AG08395 (cell line): Measurements from ENCODE around the gene LMAN2.

ENCODE experiments used
- DNase-seq: peaks from one replicate; pipeline ENCODE4 v3.0.0; 2012; ENCODE audit warnings: mixed read lengths, low spot score

Gene LMAN2

DNA sequence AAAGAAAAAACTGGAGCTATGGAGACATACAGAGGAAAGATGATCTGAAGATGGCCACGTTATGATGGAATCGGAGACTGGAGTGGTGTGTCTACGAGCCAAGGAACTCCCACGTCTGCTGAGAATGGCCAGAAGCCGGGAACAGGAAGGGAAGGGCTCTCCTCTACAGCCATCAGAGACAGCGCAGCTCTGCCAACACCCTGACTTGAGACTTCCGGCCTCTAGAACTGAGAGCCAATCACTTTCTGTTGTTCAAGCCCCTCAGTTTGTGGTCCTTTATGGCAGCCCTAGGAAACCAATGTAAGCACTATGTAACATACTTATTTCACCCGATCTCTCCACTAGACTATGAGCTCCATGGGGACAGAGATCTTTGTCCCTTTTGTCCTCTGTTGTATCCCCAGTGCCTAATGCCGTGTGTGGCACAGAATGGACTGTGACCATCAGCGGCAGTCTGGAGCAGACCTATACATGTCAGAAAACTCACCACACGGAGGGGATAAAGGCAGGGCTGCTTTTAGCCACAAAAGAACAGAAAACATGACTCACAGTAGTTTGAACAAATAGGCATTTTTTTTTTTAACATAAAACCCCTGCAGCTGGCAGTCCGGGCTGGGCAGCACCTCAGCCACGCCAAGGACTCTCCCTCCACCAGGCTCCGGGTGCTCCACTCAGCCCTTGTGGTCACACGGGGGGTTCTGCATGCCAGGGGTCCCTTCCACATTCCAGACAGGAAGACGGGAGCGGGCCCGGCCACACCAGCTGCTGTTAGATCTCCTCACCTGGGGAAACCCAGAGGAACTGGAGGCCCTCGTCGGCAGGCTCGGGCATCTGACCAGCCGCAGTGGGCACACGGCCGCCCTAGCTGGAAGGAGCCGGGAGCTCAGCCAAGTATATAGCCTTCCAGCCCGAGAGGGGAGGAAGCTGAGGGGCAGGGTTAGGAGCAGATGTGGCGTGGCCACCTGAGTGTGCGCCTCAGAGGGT, 23.6 kb downstream of the LMAN2 start:
- no peak for DNase-seq

DNA sequence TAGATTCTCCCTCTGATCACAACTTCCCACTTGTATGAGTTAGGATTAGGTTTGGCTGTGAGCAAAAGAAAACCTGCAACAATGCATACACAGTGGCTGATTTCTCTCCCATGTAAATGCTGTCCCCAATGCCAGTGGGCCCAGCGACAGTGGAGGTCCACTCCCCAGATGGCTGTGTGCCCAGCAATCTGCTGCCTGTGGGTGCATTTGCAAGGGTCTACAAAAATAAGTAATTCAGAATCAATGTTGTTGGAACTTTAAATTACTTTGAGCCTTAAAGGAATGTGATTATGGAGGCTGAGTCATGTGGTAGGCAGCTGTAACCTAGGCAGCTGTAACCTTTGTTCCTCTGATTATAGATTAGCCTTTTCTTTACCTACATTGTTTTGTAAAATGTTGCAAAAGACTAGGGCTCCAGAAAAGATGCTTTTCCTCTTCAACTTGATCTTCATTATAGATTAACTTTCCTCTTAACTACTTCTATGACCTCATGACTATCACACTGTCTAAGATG, 25.5 kb downstream of the LMAN2 start:
- DNase-seq, result no peak

DNA sequence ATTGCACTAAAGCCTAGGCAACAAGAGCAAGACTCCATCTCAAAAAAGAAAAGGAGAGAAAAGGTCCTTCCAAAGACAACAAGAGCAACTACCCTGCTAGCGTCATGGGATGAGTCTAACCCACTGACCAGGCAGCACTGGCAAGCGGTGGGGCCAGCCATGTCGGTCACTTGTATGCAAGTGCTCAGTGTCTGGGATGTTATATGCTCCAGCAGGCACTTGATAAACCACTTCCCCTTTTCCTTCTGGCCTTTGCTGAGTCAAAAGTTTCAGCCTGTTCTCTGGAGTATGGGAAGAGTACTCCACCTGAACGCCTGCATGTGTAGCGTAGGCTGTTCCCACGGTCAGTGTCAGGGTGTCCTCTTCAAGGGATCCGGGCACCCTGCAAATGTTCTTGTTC, 30.6 kb downstream of the LMAN2 start:
- DNase-seq, result no peak

DNA sequence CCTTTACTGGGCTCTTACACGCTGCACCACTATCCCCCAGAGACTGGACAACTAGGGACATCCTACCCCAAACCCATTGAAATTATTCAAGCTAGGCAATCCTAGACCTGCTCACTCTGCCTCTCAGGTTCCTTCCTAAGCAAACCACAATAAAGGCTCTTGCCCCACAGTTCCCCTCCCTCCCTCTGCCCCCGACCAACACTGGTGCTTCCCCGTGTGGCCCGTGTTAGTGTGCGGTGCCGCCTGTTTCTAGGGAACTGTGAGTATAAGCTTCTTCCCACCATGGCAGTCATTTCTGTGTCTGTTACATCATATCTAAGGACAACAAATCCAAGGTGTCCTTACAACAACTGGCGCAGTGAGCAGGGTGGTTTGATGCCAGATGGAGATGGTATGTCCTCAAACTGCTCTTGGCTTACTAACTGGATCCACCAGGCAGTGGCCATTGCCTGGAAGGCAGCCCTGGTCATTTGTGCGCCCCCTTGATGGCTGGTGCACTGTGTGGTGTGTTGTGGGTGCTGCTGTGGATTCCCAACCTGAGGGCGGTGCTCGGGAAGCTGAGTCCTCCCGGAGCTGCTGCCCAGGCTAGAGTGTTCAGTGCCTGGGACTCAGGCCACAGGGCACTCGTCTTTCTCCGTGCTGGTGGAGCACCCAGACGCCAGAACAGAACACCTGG, 31.4 kb downstream of the LMAN2 start:
- DNase-seq, result no peak

DNA sequence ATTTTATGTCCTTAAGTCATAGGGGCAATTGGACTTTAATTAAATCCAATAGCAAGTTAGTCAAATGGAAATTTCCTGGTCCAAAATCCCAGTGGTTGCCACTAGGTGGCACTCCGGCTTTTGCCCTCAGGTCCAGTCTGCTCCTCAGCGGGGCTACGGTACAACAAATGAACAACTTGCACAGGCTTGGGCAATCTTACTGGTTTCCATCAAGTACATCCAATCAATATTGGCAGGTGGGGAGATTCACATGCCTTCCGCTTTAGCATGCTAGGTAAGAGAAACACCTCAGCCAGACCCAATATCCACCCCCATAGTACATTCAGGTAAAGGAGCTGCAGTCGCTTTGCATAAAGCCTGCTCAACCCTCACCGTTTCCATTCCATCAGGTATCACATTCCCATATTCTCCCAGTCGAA, 33.5 kb downstream of the LMAN2 start:
- DNase-seq, result peak; percentile 80

DNA sequence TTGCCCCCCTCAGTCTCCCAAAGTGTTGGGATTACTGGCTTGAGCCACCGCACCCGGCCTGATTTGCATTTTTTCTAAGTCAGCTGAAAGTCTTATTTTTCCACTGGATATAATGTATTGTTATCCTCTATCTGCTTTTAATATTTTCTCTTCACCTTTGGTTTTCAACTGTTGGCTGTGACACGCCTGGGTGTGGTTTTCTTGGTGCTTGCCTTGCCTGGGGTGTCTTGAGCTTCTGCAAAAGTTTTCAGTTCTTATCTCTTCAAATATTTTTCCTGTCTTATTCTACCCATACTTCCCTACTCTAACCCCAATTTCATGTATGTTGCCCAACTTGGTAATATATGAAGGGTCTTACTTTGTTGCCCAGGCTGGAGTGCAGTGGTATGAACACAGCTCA, 35.5 kb downstream of the LMAN2 start:
- no peak for DNase-seq

DNA sequence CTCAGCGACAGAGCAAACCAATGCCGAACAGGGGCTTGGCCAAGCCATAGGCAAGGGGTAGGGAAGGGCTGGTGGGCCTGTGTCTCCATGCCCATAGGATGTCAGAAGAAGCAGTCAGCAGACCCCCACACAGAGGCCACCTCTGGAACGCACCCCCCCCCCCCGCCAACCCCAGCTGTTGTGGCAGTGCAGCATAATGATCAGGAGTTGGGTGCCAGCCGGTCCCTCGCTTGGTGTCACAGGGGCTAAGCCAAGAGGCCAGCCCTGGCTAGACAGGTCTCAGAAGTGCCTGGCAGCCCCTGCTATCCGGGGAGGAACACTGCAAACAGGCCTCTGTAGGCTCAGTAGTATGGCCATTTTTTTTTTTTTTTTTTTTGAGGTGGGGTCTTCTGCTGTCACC, 36.1 kb downstream of the LMAN2 start:
- DNase-seq, result no peak

DNA sequence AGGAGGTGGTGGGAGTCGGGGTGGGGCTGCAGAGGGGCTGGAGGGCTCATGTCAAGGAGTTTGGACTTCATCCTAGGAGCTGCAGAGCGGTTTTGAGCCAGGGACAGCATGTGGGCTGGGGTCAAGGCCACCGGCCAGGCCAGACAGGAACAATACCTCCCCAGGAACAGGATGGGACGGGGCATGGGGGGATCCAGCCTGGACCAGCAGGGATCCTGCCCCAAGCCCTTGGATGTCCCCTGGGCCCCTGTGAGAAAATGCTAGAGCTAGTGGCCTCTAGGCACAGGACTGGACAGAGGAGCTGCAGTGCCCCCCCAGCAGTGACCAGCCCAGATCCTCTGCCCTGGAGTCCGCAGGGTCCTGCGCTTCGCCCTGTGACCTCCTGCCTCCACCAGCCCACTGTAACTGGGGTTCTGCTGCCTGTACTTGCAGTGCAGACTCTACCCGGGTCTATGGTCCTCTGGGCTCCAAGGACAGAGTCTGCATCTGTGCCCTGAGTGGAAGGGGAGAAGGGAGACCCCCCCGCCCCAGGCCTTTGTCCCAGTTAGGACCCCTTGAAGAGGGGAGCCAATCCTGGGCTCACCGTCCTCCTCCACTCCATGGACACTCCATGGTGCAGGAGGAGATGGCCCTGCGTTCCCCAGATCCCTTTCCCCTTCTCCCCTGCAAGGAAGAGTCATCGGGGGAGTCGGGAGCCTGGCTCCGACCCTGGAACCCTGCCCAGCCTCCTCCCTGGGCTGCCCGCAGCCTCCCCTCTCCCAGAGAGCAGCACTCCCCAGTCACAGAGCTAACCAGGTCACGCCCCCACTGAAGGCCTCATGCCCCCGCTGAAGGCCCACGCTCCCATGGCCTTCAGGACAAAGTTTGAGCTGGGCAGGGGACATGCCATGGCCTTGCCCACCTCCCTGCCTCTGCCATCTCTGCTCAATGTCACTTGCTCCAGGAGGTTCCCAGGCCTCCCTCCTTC, 36.8 kb downstream of the LMAN2 start:
- no peak for DNase-seq

DNA sequence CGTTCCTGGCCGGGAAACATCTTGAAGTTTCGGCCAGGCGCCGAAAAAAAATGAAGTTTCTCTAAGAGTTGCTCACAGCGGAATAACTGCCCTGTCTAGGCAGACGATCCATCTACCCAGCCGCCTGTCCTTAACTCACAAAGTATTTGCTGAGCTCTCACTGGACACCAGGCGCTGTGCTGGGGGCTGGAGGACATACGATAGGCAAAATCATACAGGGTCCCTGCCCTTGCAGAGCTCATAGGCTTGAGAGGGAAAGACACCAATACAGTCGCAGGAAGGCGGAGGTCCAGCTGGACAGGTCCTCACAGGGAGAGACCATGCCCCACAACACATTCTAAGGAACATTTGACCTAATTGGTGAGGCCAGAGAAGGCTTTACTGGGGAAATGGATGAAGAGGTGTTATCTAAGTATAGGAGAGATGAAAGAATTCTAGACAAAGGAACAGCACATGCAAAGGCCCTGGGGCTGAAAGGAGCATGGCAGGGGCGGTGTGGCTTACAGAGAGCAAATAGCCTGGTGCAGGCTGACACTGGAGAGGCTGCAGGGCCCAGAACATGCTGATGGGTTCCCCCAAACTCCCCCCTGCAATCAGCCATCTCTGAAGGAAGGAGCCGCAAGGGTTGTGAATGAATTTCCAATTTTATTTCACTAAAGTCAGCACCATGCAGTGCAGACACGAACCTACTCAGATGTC, 37.8 kb downstream of the LMAN2 start:
- no peak for DNase-seq

DNA sequence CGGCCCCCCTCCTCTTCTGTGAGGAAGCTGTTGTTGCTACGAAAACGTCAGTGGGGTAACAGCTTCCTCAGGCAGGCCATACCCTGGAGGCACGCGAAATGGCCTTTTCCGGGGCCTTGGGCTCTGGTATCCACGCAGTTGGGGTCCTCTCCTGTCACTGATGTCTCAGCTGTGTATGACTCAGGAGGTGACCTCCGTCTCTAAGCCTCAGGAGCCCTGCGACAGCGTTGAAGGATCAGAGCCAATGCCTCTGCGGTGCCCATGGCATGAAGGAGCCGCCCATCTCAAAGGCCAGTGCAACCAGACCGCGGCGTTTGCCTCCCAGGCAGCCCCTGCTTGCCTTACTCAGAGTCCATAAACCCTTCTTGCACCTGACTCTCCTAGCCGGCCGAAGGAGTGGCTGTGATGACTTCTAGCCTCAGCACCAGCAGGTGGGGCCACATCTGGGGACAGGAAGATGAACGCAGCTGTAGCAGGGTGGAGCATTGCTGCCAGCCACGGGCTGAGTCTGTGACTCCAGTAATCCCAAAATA, 38.8 kb downstream of the LMAN2 start:
- no peak for DNase-seq

DNA sequence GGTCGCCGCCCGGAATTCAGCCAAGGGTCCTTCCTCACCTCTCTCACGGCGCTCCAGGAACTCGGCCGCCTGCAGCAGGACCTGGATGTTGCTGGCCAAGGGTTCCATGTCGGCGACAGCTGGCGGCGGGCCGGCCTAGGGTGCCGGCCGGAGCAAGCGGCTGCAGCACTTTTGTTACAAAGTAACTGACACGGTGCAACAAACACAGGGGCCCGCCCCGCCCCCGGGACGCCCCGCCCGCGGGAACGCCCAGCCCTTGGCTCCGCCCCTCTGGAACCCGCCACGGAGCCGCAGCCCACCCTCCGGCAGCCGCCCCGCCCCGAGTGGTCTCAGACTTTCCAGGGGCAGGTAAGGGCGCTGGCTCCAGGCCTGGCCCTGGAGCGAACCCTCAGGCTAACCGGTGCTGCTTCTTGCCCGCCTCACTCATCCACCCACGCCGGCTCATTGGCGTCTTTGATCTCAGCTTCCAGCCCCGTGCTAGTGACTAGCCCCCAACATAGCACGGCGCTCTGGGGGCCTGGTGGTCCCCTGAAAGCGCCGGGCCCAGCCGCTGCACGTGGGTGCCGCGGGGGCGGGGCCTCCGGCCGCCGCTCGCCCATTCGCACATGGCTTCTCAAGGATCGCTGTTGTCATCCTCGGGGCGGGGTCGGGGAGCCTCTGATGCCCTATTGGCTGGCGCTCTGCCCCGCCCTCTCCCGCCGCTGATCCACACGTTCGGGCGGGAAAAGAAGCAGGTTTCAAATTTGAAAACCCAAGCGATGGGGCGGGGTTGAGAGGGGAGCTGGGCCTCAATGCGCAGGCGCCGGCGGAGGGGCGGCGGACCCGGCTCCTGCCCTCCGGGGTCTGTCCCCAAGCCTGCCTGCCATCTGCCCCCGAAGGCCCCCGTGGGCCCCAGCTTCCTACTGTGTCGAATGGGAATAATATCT, 39.5 kb downstream of the LMAN2 start, which contains the start of gene MXD3:
MXD3 (minus strand) TSS at position 176 of the 926 bp plus-strand sequence; CDS start at position 108, 68 bp downstream.
- DNase-seq, result peak; percentile 99

DNA sequence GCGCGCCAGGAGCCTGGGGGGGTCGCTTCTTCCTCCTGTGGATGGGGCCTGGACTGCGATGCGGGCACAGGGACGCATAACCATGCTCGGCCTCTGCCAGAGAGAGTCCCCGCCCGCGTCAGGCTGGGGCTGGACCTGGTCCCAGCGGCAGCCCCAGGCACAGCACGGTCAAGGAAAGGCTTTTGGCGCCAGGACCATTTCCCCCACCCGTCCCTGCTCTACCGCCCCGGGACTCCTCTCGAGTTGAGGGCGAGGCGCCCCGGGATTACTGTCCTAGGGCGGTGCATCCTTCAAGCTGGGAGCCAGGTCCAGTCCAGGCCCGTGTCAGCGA, 40.1 kb downstream of the LMAN2 start:
- DNase-seq, result no peak

DNA sequence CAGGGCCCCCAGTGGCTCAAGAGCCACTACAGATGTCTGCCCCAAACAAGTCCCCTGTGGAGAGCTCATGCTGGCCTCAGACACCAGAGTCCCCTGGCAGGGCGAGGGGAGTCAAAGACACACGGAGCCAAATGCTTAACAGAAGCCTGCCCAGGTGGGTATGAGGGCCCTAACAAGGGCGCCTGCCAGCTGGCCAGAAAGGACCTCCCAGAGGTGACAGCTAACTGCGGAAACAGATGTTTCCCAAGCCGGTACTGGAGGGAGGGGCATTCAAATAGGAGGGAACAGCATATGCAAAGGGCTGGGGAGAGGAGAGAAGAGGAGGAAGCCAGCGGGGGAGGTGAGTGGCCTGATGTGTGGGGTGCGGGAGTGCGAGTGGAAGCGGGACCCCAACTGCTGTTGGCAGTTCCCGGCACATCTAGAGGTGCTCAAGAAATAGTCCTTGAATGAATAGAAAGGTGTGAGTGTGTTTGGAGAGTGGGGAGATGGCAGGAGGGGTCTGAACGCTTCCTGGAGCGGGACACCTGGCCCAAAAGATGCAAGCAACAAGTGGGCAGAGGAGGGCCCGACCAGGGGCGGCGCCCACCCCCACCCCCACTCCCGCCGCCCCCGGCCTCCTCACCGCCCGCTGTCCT, 40.6 kb downstream of the LMAN2 start:
- DNase-seq, result no peak

DNA sequence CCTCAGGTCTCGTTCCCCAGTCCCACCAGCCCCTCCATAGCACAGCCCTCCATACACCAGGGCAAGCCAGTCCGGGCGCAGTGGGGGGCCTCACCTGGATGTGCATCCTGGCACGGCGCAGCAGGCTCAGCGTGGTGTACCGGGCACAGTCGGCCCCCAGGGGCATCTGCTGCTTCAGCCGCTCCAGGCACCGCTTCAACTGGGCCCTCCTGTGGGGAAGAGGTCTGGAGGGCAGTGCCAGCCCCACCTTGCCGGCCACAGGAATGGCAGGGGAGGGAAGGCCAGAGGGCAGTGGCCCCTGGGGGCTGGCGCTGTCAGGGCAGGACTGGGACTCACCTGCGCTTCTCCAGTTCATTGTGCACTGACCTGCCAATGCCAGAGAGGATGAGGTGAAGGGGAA, 41.1 kb downstream of the LMAN2 start:
- no peak for DNase-seq

DNA sequence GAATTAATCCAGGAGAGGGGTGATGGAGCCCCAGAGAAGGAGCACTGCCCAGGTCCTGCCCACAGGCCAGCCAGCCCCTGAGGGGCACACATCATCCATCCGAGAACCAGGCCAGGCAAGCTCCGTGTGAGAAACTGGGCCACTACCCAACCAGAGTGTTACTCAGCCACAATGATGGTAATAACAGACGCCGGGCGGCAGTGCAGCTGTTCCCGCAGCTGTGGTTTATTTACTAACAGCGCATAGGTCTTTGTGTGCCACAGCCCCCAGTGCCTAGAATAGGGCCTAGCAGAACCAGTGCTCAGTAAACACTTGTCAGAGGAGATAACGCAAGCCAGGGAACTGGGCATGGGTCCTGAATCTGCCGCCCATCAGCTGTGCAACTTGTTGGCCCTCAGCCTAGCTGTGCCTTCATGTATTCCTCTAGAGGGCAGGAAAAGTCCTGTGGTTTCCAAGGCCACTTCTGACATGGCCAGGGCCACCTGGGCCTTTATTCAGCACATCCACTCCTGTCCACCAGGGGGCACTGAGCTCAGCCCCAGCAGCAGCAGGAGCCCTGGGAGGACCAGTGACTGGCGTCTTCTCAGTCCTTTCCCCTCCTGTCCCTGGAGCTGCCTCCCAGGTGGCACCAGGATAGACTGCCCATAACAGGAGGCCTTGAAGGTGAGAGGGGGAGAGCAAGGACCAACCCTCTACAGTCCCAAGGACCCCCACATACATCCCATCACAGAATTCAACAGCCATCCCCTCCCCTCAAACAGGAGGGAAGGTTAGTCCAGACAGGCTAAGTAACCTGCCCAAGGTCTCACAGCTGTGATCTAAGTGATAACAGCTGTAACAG, 41.9 kb downstream of the LMAN2 start:
- peak; percentile 45 for DNase-seq

DNA sequence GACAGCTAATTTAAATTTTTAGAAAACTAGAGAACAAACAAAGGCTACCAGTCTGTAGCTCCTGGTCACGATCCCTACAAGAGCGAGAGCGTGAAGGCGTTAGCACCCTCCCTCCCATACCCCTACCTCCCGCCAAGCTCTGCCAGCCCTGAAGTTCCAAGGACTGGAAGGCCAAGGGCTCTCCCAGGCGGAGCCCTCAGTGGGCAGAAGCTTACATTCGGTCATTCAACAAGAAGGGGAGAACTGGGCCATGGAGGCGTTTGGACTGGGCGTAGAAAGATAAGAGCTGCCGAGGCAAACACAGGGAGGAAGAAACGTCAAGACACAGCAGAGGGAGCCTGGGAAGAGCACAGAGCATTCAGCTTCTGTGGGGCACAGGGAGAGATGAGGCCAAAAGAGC, 42.7 kb downstream of the LMAN2 start:
- DNase-seq, result no peak

DNA sequence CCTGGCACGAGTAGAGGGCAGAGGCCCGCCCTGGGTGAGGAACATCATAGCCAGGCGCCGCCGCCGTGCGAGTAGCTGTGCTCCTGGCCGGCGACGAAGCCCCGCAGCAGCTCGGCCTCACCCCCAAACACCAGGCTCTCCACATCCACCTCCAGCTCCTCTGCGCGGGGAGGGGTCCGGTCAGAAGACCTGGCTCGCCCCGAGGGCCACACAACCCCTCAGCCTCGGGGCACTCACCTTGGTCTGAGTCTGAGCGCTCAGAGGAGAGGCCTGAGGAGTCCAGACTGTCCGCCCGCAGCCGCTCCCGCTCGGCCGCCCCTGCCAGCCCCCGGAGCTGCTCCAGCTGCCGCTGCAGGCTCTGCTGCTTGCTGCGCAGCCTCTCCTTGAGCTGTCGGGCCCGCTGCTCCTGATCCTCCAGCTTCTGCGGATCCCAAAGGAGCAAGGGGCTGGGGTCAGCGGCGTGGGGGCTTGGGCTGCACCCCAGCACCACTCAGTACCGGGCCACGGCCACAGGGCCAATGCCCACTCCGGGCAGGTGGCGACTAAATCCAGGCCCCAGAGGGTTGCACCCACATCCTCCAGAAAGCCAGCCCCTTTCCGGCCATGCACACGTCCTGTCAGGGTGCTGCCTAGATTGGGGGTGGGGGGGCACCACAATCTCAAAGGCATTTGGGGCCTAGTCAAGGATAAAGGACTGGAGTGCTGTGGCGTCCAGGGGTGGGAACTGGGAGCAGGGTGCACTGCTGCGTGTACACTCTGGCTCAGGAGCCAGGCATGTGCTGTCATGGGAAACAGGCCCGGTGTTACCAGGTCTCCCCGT, 43.7 kb downstream of the LMAN2 start:
- no peak for DNase-seq
